Measurements from ENCODE around the gene BCL2L12. TPM values are rescaled to one million over a fixed set of nuclear protein-coding genes. Genes with fewer than 3 reads are reported as not detected.

The BCL2L12 gene
- total and polyA plus RNA-seq, 8 donors = 6.0 to 16.5 (median 10.6) TPM

DNA sequence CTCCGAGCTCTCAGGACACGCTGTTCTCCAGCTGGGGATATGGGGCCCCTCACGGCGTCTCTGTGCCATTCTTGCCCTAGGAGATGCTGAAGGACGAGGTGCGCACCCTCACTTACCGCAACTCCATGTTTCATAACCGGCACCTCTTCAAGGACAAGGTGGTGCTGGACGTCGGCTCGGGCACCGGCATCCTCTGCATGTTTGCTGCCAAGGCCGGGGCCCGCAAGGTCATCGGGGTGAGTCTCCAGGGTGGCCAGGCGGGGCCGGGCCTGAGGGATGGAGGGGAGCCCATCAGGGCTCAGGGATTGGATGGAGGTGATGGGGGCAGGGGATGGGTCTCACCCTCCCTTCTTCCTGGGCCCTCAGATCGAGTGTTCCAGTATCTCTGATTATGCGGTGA lies 16.1 kb downstream of the BCL2L12 start:
- TF ChIP-seq, protein P1, sequence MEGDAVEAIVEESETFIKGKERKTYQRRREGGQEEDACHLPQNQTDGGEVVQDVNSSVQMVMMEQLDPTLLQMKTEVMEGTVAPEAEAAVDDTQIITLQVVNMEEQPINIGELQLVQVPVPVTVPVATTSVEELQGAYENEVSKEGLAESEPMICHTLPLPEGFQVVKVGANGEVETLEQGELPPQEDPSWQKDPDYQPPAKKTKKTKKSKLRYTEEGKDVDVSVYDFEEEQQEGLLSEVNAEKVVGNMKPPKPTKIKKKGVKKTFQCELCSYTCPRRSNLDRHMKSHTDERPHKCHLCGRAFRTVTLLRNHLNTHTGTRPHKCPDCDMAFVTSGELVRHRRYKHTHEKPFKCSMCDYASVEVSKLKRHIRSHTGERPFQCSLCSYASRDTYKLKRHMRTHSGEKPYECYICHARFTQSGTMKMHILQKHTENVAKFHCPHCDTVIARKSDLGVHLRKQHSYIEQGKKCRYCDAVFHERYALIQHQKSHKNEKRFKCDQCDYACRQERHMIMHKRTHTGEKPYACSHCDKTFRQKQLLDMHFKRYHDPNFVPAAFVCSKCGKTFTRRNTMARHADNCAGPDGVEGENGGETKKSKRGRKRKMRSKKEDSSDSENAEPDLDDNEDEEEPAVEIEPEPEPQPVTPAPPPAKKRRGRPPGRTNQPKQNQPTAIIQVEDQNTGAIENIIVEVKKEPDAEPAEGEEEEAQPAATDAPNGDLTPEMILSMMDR (IDR thresholded peaks at IDR 0.05) = no peak
- Histone ChIP-seq H3K27ac (no peak overlapping the region), H3K27me3 (no peaks in the 10 kb centered on the region), H3K9me3 (no peaks in the 10 kb centered on the region), H3K4me1 (peaks cover 0 to 17% (median 8%) of the 10 kb centered on the region in 3 donors), H3K4me3 (no peak overlapping the region), H3K36me3 (peaks cover 6 to 25% (median 17%) of the 10 kb centered on the region in 3 donors)
- no peak for FAIRE-seq
- intact Hi-C loops (cut with DNase I) = no loop called here
- DNase-seq = peak in 1 of 6 donors; percentile 19
- ATAC-seq = no peak
- 76 to 82% methylated on average over 19 of the region's 19 CpGs for WGBS, 2 donors

DNA sequence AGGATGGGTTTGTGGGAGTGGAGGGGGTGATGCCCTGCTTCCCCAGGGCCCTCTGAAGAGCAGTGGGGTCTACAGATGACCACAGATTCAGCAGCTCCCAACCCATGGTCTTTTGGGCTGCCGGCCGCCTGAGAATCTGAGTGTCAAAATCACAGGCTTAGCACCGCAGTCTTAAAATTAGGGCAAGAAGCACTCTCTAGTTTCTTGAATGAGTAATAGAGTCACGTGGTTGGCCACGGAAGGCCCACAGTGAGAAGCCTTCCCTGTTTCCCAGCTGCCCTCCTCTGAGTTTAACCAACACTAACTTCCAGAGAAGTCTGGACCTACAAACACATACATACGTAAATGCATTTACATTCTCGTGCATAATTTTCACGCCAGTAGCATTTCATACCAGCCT lies 16.5 kb downstream of the BCL2L12 start:
- Histone ChIP-seq H3K27me3 (no peaks in the 10 kb centered on the region), H3K4me1 (peaks cover 0 to 17% (median 8%) of the 10 kb centered on the region in 3 donors), H3K9me3 (no peaks in the 10 kb centered on the region), H3K4me3 (no peak overlapping the region), H3K27ac (no peak overlapping the region), H3K36me3 (peaks cover 6 to 25% (median 17%) of the 10 kb centered on the region in 3 donors)
- 89 to 93% methylated on average over 8 of the region's 8 CpGs for WGBS, 2 donors
- intact Hi-C loops (cut with DNase I) = no loop called here
- DNase-seq (no peak), FAIRE-seq (no peak), ATAC-seq (no peak)
- TF ChIP-seq, protein P1 (IDR thresholded peaks at IDR 0.05) = no peak

DNA sequence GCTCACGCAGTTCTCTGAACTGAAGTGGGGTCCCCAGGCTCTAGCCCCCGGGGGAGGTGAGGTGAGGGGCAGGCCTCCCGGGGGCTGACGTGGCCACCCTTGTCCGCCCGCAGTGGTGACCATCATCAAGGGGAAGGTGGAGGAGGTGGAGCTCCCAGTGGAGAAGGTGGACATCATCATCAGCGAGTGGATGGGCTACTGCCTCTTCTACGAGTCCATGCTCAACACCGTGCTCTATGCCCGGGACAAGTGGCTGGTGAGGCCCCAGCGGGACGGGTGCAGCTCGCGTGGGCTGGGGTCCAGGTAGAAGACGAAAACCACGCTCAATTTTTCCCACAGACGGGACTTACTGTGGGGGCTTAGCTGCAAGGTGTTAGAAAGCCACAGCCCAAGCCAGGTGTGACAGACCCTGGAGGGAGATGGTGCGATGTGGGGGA lies 18.1 kb downstream of the BCL2L12 start:
- Histone ChIP-seq H3K36me3 (peaks cover 6 to 25% (median 17%) of the 10 kb centered on the region in 3 donors), H3K4me3 (no peak overlapping the region), H3K9me3 (no peaks in the 10 kb centered on the region), H3K4me1 (peaks cover 0 to 11% (median 8%) of the 10 kb centered on the region in 3 donors), H3K27me3 (no peaks in the 10 kb centered on the region), H3K27ac (no peak overlapping the region)
- FAIRE-seq (no peak), ATAC-seq (no peak), DNase-seq (peak in 1 of 6 donors; percentile 24)
- intact Hi-C loops (cut with DNase I) = no loop called here
- TF ChIP-seq, protein P1 (IDR thresholded peaks at IDR 0.05) = no peak
- 90 to 94% methylated on average over 18 of the region's 18 CpGs for WGBS, 2 donors

DNA sequence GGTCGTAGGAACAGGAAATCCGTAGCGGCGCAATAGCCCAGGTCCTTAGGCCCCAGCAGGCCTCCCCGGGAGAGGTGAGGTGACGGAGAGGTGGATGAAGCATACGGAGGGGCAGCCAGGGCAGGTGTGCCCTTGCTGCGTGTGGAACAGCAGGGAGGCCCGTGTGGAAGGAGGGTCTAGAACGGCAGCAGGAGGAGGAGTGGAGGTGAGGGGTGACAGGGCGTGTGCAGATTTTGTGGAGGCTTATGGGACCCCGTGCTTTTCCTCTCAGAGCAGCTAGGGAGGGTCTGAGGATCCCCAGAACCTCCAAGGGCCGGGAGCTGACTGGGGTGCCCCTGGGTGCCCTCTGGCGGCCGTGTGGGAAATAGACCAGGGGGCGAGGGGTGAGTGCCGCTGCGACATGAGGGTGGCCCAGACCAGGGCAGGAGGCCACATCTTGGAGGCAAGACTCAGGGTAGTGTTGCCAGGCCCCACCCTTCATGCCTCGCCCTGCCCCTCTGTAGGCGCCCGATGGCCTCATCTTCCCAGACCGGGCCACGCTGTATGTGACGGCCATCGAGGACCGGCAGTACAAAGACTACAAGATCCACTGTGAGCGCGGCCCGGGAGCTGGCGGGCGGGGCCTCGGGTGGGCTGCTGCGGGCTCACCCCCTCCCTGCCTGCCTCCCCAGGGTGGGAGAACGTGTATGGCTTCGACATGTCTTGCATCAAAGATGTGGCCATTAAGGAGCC lies 18.7 kb downstream of the BCL2L12 start:
- TF ChIP-seq, protein P1 (IDR thresholded peaks at IDR 0.05) = peak; percentile 6 to 27 (median 20)
- ATAC-seq (no peak), DNase-seq (peak in 1 of 6 donors; percentile 78), FAIRE-seq (no peak)
- H3K27me3 ChIP-seq = no peaks in the 10 kb centered on the region
- H3K27ac ChIP-seq = no peak overlapping the region
- H3K4me1 ChIP-seq = peaks cover 1 to 16% (median 8%) of the 10 kb centered on the region in 3 donors
- H3K4me3 ChIP-seq = no peak overlapping the region
- no peaks in the 10 kb centered on the region for H3K9me3 ChIP-seq
- H3K36me3 ChIP-seq = peaks cover 6 to 25% (median 17%) of the 10 kb centered on the region in 3 donors
- intact Hi-C loops (cut with DNase I) = no loop called here
- 75 to 85% methylated on average over 33 to 35 of the region's 35 CpGs for WGBS, 2 donors

DNA sequence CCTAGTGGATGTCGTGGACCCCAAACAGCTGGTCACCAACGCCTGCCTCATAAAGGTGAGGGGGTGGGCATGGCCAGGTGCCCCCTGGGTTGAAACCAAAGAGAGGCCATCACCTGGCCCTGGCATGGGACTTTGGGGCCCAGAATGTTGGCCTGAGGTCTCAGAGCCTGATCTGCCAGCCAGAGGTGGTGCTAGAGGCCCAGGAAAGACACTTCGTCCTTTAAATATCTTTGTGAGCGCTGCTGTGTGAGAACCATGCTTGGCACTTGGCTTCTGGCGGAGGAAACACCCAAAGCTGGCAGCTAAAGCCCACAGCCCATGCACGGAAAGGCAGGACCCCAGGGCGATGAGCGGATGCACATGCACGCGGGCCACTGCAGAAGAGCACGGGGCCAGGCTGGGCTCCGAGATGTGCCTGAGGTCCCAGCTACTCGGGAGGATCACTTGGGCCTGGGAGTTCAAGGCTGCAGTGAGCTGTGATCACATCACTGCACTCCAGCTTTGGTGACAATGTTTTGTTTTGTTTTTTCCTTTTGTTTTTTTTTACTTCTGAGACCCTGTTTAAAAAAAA lies 19.3 kb downstream of the BCL2L12 start:
- intact Hi-C loops (cut with DNase I) = no loop called here
- H3K4me3 ChIP-seq = no peak overlapping the region
- DNase-seq (no peak), FAIRE-seq (no peak), ATAC-seq (no peak)
- peaks cover 3 to 22% (median 8%) of the 10 kb centered on the region in 3 donors for H3K4me1 ChIP-seq
- TF ChIP-seq, protein P1 (IDR thresholded peaks at IDR 0.05) = no peak
- H3K27ac ChIP-seq = no peak overlapping the region
- peaks cover 6 to 25% (median 17%) of the 10 kb centered on the region in 3 donors for H3K36me3 ChIP-seq
- 89 to 90% methylated on average over 13 of the region's 13 CpGs for WGBS, 2 donors
- no peaks in the 10 kb centered on the region for H3K27me3 ChIP-seq
- H3K9me3 ChIP-seq = no peaks in the 10 kb centered on the region
